Thyroid gland (tissue), 4 donors: ENCODE results near the gene GLCCI1.

ENCODE experiments used
- CTCF ChIP-seq, 6 experiments: fragments of 200-600 bp in 3 of 6; fragments of 450-650 bp in 3 of 6; sonication (generic) in 3 of 6; IDR thresholded peaks; one replicate each; pipeline ENCODE4 v1.5.1; 2016 to 2019; ENCODE audit warnings: antibody characterized with exemption in 6 of 6, mild to moderate bottlenecking in 2 of 6, inconsistent platforms in 1 of 6, moderate library complexity in 1 of 6
- POLR2A ChIP-seq, 2 donors: fragments of 450-650 bp; IDR thresholded peaks; one replicate each; pipeline ENCODE4 v1.6.1; 2017; ENCODE audit warnings: antibody characterized with exemption in 2 of 2, mild to moderate bottlenecking in 2 of 2, moderate library complexity in 1 of 2

GRCh38 chr7:7921830-7922229, 46.8 kb upstream of the GLCCI1 start:
- no peak for TF ChIP-seq CTCF (IDR thresholded peaks at IDR 0.05)
- TF ChIP-seq POLR2A (IDR thresholded peaks at IDR 0.05): no peak
